Activated CD8-positive, alpha-beta memory T cell treated with anti-CD3 and anti-CD28 coated beads, Interleukin-2, amount 10 ng/mL, durations not matched to agents 7 days and 5 days (primary cell): Measurements from ENCODE around the gene MTIF3. TPM values are rescaled to one million over a fixed set of nuclear protein-coding genes. Genes with fewer than 3 reads are reported as not detected.

Experiments used
- ATAC-seq: fragments of 150-1000 bp; cut with Tn5 transposase; one replicate; pipeline ENCODE4 v1.10.0; 2021; ENCODE audit warnings: moderate library complexity
- CTCF ChIA-PET: fragments of 350-600 bp; sonication (Branson Sonifier 250); formaldehyde crosslinking; loops from one replicate; lab custom pipeline; 2021; ENCODE audit warnings: antibody characterized with exemption; lab: Charles Lee
- DNase-seq: peaks from one replicate; pipeline ENCODE4 v3.0.0-alpha.2; 2020
- H3K27ac Mint-ChIP-seq: one replicate; pipeline ENCODE4 v1.8.0; 2021; ENCODE audit warnings: mild to moderate bottlenecking, mixed read lengths
- H3K27me3 Mint-ChIP-seq: one replicate; pipeline ENCODE4 v1.8.0; 2021; ENCODE audit warnings: mixed read lengths
- H3K36me3 Mint-ChIP-seq: one replicate; pipeline ENCODE4 v1.8.0; 2021; ENCODE audit warnings: mild to moderate bottlenecking, mixed read lengths
- H3K4me1 Mint-ChIP-seq: one replicate; pipeline ENCODE4 v1.8.0; 2021; ENCODE audit warnings: mixed read lengths
- H3K4me3 Mint-ChIP-seq: one replicate; pipeline ENCODE4 v1.8.0; 2021; ENCODE audit warnings: mild to moderate bottlenecking, moderate library complexity, mixed read lengths
- H3K9me3 Mint-ChIP-seq: one replicate; pipeline ENCODE4 v1.8.0; 2022; ENCODE audit warnings: low read depth, mixed read lengths
- total RNA-seq, 2 experiments: library from RNA; stranded (reverse); gene quantifications; one replicate each; pipeline ENCODE4 v1.2.3, GENCODE V29; 2021

The MTIF3 gene
- total RNA-seq, 2 experiments from 2014 or later, result 41.2 to 47.3 TPM

- H3K9me3 Mint-ChIP-seq, result no peaks in the 10 kb centered on the region
- ATAC-seq (peak; percentile 75), DNase-seq (peak; percentile 90)
- no peaks in the 10 kb centered on the region for H3K27me3 Mint-ChIP-seq
- peaks cover 40% of the 10 kb centered on the region for H3K4me1 Mint-ChIP-seq
- peak within 1 kb of the TSS; percentile 86 for H3K4me3 Mint-ChIP-seq
- H3K36me3 Mint-ChIP-seq, result peaks cover 26% of the 10 kb centered on the region
- CTCF ChIA-PET, result interaction anchor here (0.7 to 3.4 kb wide), 7 partner anchors 13 to 402 kb away, joined by 3 to 39 read pairs (median 4); partner anchors contain the start of gene MTIF3
- peak within 1 kb of the TSS; percentile 97 for H3K27ac Mint-ChIP-seq
These were observed 25.9 kb downstream of the MTIF3 start, which contains the start of gene GTF3A for GRCh38 chr13:27424246-27425157. GTF3A (plus strand) TSS chr13:27424619.

GRCh38 chr13:27423333-27423732, 27.0 kb downstream of the MTIF3 start:
- Mint-ChIP-seq H3K4me1 (peaks cover 41% of the 10 kb centered on the region), H3K27ac (peak overlapping the region; percentile 84), H3K4me3 (peak overlapping the region; percentile 86), H3K27me3 (no peaks in the 10 kb centered on the region), H3K36me3 (peaks cover 20% of the 10 kb centered on the region), H3K9me3 (no peaks in the 10 kb centered on the region)
- DNase-seq, result no peak
- CTCF ChIA-PET, result no interaction called here
- ATAC-seq, result no peak

GRCh38 chr13:27421101-27421871, 29.1 kb downstream of the MTIF3 start:
- no peak overlapping the region for H3K27ac Mint-ChIP-seq
- no peak for DNase-seq
- H3K27me3 Mint-ChIP-seq, result no peaks in the 10 kb centered on the region
- no peak overlapping the region for H3K4me3 Mint-ChIP-seq
- no peak for ATAC-seq
- CTCF ChIA-PET, result interaction anchor here (0.9 kb wide), 1 partner anchor 20 kb away, joined by 4 read pairs; no protein-coding TSS in a partner anchor
- H3K36me3 Mint-ChIP-seq, result peaks cover 3% of the 10 kb centered on the region
- H3K4me1 Mint-ChIP-seq, result peaks cover 22% of the 10 kb centered on the region
- no peaks in the 10 kb centered on the region for H3K9me3 Mint-ChIP-seq

- Mint-ChIP-seq H3K4me1 (peaks cover 18% of the 10 kb centered on the region), H3K9me3 (no peaks in the 10 kb centered on the region), H3K27ac (no peak overlapping the region), H3K36me3 (no peaks in the 10 kb centered on the region), H3K27me3 (peaks cover 7% of the 10 kb centered on the region), H3K4me3 (no peak overlapping the region)
- CTCF ChIA-PET, result no interaction called here
- ATAC-seq (no peak), DNase-seq (no peak)
These were observed 31.0 kb downstream of the MTIF3 start for GRCh38 chr13:27419328-27419727.

GRCh38 chr13:27415116-27415515, 35.2 kb downstream of the MTIF3 start:
- no peak overlapping the region for H3K27ac Mint-ChIP-seq
- no peaks in the 10 kb centered on the region for H3K9me3 Mint-ChIP-seq
- ATAC-seq (no peak), DNase-seq (no peak)
- H3K27me3 Mint-ChIP-seq, result peaks cover 35% of the 10 kb centered on the region
- no peak overlapping the region for H3K4me3 Mint-ChIP-seq
- CTCF ChIA-PET, result interaction anchor here (0.8 kb wide), 1 partner anchor 412 kb away, joined by 3 read pairs; no protein-coding TSS in a partner anchor
- H3K4me1 Mint-ChIP-seq, result peaks cover 6% of the 10 kb centered on the region
- H3K36me3 Mint-ChIP-seq, result no peaks in the 10 kb centered on the region

- ATAC-seq (no peak), DNase-seq (no peak)
- H3K27me3 Mint-ChIP-seq, result peaks cover 58% of the 10 kb centered on the region
- no peak overlapping the region for H3K27ac Mint-ChIP-seq
- no peaks in the 10 kb centered on the region for H3K36me3 Mint-ChIP-seq
- peaks cover 3% of the 10 kb centered on the region for H3K4me1 Mint-ChIP-seq
- no peaks in the 10 kb centered on the region for H3K9me3 Mint-ChIP-seq
- CTCF ChIA-PET, result interaction anchor here (1.5 to 2.0 kb wide), 3 partner anchors 13 to 415 kb away, joined by 3 to 6 read pairs (median 4); partner anchors contain the start of gene GTF3A
- no peak overlapping the region for H3K4me3 Mint-ChIP-seq
These were observed 39.0 kb downstream of the MTIF3 start for GRCh38 chr13:27411341-27411740.

- Mint-ChIP-seq H3K9me3 (no peaks in the 10 kb centered on the region), H3K36me3 (no peaks in the 10 kb centered on the region), H3K27me3 (peaks cover 51% of the 10 kb centered on the region), H3K4me3 (no peak overlapping the region), H3K4me1 (peaks cover 7% of the 10 kb centered on the region), H3K27ac (no peak overlapping the region)
- CTCF ChIA-PET, result interaction anchor here (1.1 kb wide), 1 partner anchor 17 kb away, joined by 3 read pairs; no protein-coding TSS in a partner anchor
- DNase-seq (no peak), ATAC-seq (no peak)
These were observed 41.4 kb downstream of the MTIF3 start for GRCh38 chr13:27409013-27409412.

GRCh38 chr13:27408074-27408473, 42.3 kb downstream of the MTIF3 start:
- Mint-ChIP-seq H3K27ac (no peak overlapping the region), H3K9me3 (no peaks in the 10 kb centered on the region), H3K4me3 (no peak overlapping the region), H3K27me3 (peaks cover 45% of the 10 kb centered on the region), H3K4me1 (peaks cover 13% of the 10 kb centered on the region), H3K36me3 (no peaks in the 10 kb centered on the region)
- no peak for ATAC-seq
- CTCF ChIA-PET, result no interaction called here
- DNase-seq, result no peak

GRCh38 chr13:27406178-27406939, 44.0 kb downstream of the MTIF3 start:
- Mint-ChIP-seq H3K4me3 (no peak overlapping the region), H3K36me3 (no peaks in the 10 kb centered on the region), H3K27ac (peak overlapping the region; percentile 15), H3K9me3 (no peaks in the 10 kb centered on the region), H3K4me1 (peaks cover 13% of the 10 kb centered on the region), H3K27me3 (peaks cover 32% of the 10 kb centered on the region)
- peak; percentile 73 for ATAC-seq
- CTCF ChIA-PET, result interaction anchor here (0.8 to 1.6 kb wide), 5 partner anchors 27 to 420 kb away, joined by 4 to 6 read pairs (median 5); no protein-coding TSS in a partner anchor
- peak; percentile 58 for DNase-seq

- DNase-seq (no peak), ATAC-seq (no peak)
- Mint-ChIP-seq H3K36me3 (no peaks in the 10 kb centered on the region), H3K4me1 (peaks cover 14% of the 10 kb centered on the region), H3K4me3 (no peak overlapping the region), H3K27ac (no peak overlapping the region), H3K9me3 (no peaks in the 10 kb centered on the region), H3K27me3 (peaks cover 27% of the 10 kb centered on the region)
- CTCF ChIA-PET, result interaction anchor here (1.0 to 1.6 kb wide), 5 partner anchors 27 to 421 kb away, joined by 3 to 6 read pairs (median 4); no protein-coding TSS in a partner anchor
These were observed 44.7 kb downstream of the MTIF3 start for GRCh38 chr13:27405546-27406134.

- H3K36me3 Mint-ChIP-seq, result no peaks in the 10 kb centered on the region
- CTCF ChIA-PET, result interaction anchor here (1.0 to 1.5 kb wide), 2 partner anchors 48 to 422 kb away, joined by 3 to 5 read pairs; no protein-coding TSS in a partner anchor
- peaks cover 23% of the 10 kb centered on the region for H3K27me3 Mint-ChIP-seq
- H3K27ac Mint-ChIP-seq, result no peak overlapping the region
- no peak overlapping the region for H3K4me3 Mint-ChIP-seq
- ATAC-seq (no peak), DNase-seq (no peak)
- peaks cover 14% of the 10 kb centered on the region for H3K4me1 Mint-ChIP-seq
- H3K9me3 Mint-ChIP-seq, result no peaks in the 10 kb centered on the region
These were observed 45.7 kb downstream of the MTIF3 start for GRCh38 chr13:27404680-27405079.

GRCh38 chr13:27403727-27404385, 46.5 kb downstream of the MTIF3 start:
- Mint-ChIP-seq H3K36me3 (no peaks in the 10 kb centered on the region), H3K4me1 (peaks cover 14% of the 10 kb centered on the region), H3K27ac (no peak overlapping the region), H3K4me3 (no peak overlapping the region), H3K9me3 (no peaks in the 10 kb centered on the region), H3K27me3 (peaks cover 16% of the 10 kb centered on the region)
- CTCF ChIA-PET, result interaction anchor here (1.1 to 1.6 kb wide), 2 partner anchors 42 to 423 kb away, joined by 3 read pairs; no protein-coding TSS in a partner anchor
- ATAC-seq (no peak), DNase-seq (no peak)
